Measurements from ENCODE around the gene PADI4.

Gene PADI4

GRCh38 chr1:17306921-17307320, 1.1 kb upstream of the PADI4 start:
- no peak for TF ChIP-seq PAX5 (IDR thresholded peaks at IDR 0.05; ENCODE audit: insufficient read depth, low read length, severe bottlenecking)
- TF ChIP-seq POU2F2 (IDR thresholded peaks at IDR 0.05; ENCODE audit: low read depth, low read length), result no peak
- no peak for TF ChIP-seq TAF1 (IDR thresholded peaks at IDR 0.05; ENCODE audit: low read depth, low read length)
- no peak for TF ChIP-seq POLR2AphosphoS5 (IDR thresholded peaks at IDR 0.05; ENCODE audit: low read depth, low read length)
- TF ChIP-seq POLR2A (IDR thresholded peaks at IDR 0.05; ENCODE audit: low read depth, low read length), result no peak
- TF ChIP-seq SPI1 (IDR thresholded peaks at IDR 0.05; ENCODE audit: low read depth, low read length), result no peak
- FAIRE-seq (no peak), DNase-seq (ENCODE audit: insufficient read length, low spot score) (no peak)

- FAIRE-seq (no peak), DNase-seq (ENCODE audit: insufficient read length, low spot score) (no peak)
- no peak for TF ChIP-seq PAX5 (IDR thresholded peaks at IDR 0.05; ENCODE audit: insufficient read depth, low read length, severe bottlenecking)
- no peak for TF ChIP-seq POLR2A (IDR thresholded peaks at IDR 0.05; ENCODE audit: low read depth, low read length)
- no peak for TF ChIP-seq TAF1 (IDR thresholded peaks at IDR 0.05; ENCODE audit: low read depth, low read length)
- TF ChIP-seq POU2F2 (IDR thresholded peaks at IDR 0.05; ENCODE audit: low read depth, low read length), result no peak
- no peak for TF ChIP-seq POLR2AphosphoS5 (IDR thresholded peaks at IDR 0.05; ENCODE audit: low read depth, low read length)
- no peak for TF ChIP-seq SPI1 (IDR thresholded peaks at IDR 0.05; ENCODE audit: low read depth, low read length)
These were observed 668 bp upstream of the PADI4 start for GRCh38 chr1:17307329-17307728.

GRCh38 chr1:17308593-17308992, 596 bp downstream of the PADI4 start:
- FAIRE-seq, result no peak
- no peak for DNase-seq (ENCODE audit: insufficient read length, low spot score)
- TF ChIP-seq POLR2A (IDR thresholded peaks at IDR 0.05; ENCODE audit: low read depth, low read length) (no peak), SPI1 (IDR thresholded peaks at IDR 0.05; ENCODE audit: low read depth, low read length) (no peak), POU2F2 (IDR thresholded peaks at IDR 0.05; ENCODE audit: low read depth, low read length) (no peak), TAF1 (IDR thresholded peaks at IDR 0.05; ENCODE audit: low read depth, low read length) (no peak), PAX5 (IDR thresholded peaks at IDR 0.05; ENCODE audit: insufficient read depth, low read length, severe bottlenecking) (no peak), POLR2AphosphoS5 (IDR thresholded peaks at IDR 0.05; ENCODE audit: low read depth, low read length) (no peak)

- no peak for FAIRE-seq
- TF ChIP-seq POLR2AphosphoS5 (IDR thresholded peaks at IDR 0.05; ENCODE audit: low read depth, low read length) (no peak), POU2F2 (IDR thresholded peaks at IDR 0.05; ENCODE audit: low read depth, low read length) (no peak), SPI1 (IDR thresholded peaks at IDR 0.05; ENCODE audit: low read depth, low read length) (no peak), POLR2A (IDR thresholded peaks at IDR 0.05; ENCODE audit: low read depth, low read length) (no peak), PAX5 (IDR thresholded peaks at IDR 0.05; ENCODE audit: insufficient read depth, low read length, severe bottlenecking) (no peak), TAF1 (IDR thresholded peaks at IDR 0.05; ENCODE audit: low read depth, low read length) (no peak)
- DNase-seq (ENCODE audit: insufficient read length, low spot score), result no peak
These were observed 1.6 kb downstream of the PADI4 start for GRCh38 chr1:17309426-17310067.

GRCh38 chr1:17310068-17310640, 2.2 kb downstream of the PADI4 start:
- no peak for FAIRE-seq

GRCh38 chr1:17313530-17314309, 5.7 kb downstream of the PADI4 start:
- TF ChIP-seq PAX5 (IDR thresholded peaks at IDR 0.05; ENCODE audit: insufficient read depth, low read length, severe bottlenecking) (no peak), POLR2A (IDR thresholded peaks at IDR 0.05; ENCODE audit: low read depth, low read length) (no peak), SPI1 (IDR thresholded peaks at IDR 0.05; ENCODE audit: low read depth, low read length) (no peak), TAF1 (IDR thresholded peaks at IDR 0.05; ENCODE audit: low read depth, low read length) (no peak), POU2F2 (IDR thresholded peaks at IDR 0.05; ENCODE audit: low read depth, low read length) (no peak), POLR2AphosphoS5 (IDR thresholded peaks at IDR 0.05; ENCODE audit: low read depth, low read length) (no peak)
- FAIRE-seq (no peak), DNase-seq (ENCODE audit: insufficient read length, low spot score) (no peak)

More at GRCh38 chr1:17310068-17310640, 2.2 kb downstream of the PADI4 start:
- TF ChIP-seq TAF1 (IDR thresholded peaks at IDR 0.05; ENCODE audit: low read depth, low read length), result no peak
- no peak for TF ChIP-seq POU2F2 (IDR thresholded peaks at IDR 0.05; ENCODE audit: low read depth, low read length)
- no peak for TF ChIP-seq SPI1 (IDR thresholded peaks at IDR 0.05; ENCODE audit: low read depth, low read length)
- TF ChIP-seq POLR2A (IDR thresholded peaks at IDR 0.05; ENCODE audit: low read depth, low read length), result no peak
- TF ChIP-seq POLR2AphosphoS5 (IDR thresholded peaks at IDR 0.05; ENCODE audit: low read depth, low read length), result no peak
- no peak for TF ChIP-seq PAX5 (IDR thresholded peaks at IDR 0.05; ENCODE audit: insufficient read depth, low read length, severe bottlenecking)
- no peak for DNase-seq (ENCODE audit: insufficient read length, low spot score)

GRCh38 chr1:17314491-17314971, 6.5 kb downstream of the PADI4 start:
- FAIRE-seq (no peak), DNase-seq (ENCODE audit: insufficient read length, low spot score) (no peak)
- no peak for TF ChIP-seq POLR2A (IDR thresholded peaks at IDR 0.05; ENCODE audit: low read depth, low read length)
- TF ChIP-seq SPI1 (IDR thresholded peaks at IDR 0.05; ENCODE audit: low read depth, low read length), result no peak
- TF ChIP-seq TAF1 (IDR thresholded peaks at IDR 0.05; ENCODE audit: low read depth, low read length), result no peak
- TF ChIP-seq POLR2AphosphoS5 (IDR thresholded peaks at IDR 0.05; ENCODE audit: low read depth, low read length), result no peak
- TF ChIP-seq PAX5 (IDR thresholded peaks at IDR 0.05; ENCODE audit: insufficient read depth, low read length, severe bottlenecking), result no peak
- TF ChIP-seq POU2F2 (IDR thresholded peaks at IDR 0.05; ENCODE audit: low read depth, low read length), result no peak

GRCh38 chr1:17315542-17316130, 7.6 kb downstream of the PADI4 start:
- DNase-seq (ENCODE audit: insufficient read length, low spot score) (no peak), FAIRE-seq (no peak)
- no peak for TF ChIP-seq POU2F2 (IDR thresholded peaks at IDR 0.05; ENCODE audit: low read depth, low read length)
- TF ChIP-seq TAF1 (IDR thresholded peaks at IDR 0.05; ENCODE audit: low read depth, low read length), result no peak
- no peak for TF ChIP-seq SPI1 (IDR thresholded peaks at IDR 0.05; ENCODE audit: low read depth, low read length)
- no peak for TF ChIP-seq POLR2AphosphoS5 (IDR thresholded peaks at IDR 0.05; ENCODE audit: low read depth, low read length)
- no peak for TF ChIP-seq POLR2A (IDR thresholded peaks at IDR 0.05; ENCODE audit: low read depth, low read length)
- TF ChIP-seq PAX5 (IDR thresholded peaks at IDR 0.05; ENCODE audit: insufficient read depth, low read length, severe bottlenecking), result no peak

Data from GM12891 (cell line).